ENCODE data around the gene FAM89A.

DNA sequence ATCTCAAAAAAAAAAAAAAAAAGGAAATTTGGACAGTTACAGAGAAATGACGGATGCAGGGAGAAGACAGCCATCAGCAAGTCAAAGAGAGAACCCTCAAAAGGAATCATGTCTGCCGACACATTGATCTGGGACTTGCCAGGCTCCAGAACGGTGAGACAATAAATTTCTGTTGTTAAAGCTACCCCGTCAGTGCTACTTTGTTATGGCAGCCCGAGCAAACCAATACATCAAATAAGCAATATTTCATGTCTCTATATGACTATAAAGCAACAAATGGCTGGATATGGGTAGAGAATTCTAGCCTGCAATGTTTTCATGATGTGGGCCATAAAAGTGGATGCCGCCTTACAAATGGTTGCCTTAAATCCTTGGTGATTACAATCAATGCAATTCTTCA, 23.3 kb upstream of the FAM89A start:
- TF ChIP-seq SIN3A (IDR thresholded peaks at IDR 0.05; ENCODE audit: borderline replicate concordance, insufficient read depth, low read length), result no peak
- TF ChIP-seq, protein P1, sequence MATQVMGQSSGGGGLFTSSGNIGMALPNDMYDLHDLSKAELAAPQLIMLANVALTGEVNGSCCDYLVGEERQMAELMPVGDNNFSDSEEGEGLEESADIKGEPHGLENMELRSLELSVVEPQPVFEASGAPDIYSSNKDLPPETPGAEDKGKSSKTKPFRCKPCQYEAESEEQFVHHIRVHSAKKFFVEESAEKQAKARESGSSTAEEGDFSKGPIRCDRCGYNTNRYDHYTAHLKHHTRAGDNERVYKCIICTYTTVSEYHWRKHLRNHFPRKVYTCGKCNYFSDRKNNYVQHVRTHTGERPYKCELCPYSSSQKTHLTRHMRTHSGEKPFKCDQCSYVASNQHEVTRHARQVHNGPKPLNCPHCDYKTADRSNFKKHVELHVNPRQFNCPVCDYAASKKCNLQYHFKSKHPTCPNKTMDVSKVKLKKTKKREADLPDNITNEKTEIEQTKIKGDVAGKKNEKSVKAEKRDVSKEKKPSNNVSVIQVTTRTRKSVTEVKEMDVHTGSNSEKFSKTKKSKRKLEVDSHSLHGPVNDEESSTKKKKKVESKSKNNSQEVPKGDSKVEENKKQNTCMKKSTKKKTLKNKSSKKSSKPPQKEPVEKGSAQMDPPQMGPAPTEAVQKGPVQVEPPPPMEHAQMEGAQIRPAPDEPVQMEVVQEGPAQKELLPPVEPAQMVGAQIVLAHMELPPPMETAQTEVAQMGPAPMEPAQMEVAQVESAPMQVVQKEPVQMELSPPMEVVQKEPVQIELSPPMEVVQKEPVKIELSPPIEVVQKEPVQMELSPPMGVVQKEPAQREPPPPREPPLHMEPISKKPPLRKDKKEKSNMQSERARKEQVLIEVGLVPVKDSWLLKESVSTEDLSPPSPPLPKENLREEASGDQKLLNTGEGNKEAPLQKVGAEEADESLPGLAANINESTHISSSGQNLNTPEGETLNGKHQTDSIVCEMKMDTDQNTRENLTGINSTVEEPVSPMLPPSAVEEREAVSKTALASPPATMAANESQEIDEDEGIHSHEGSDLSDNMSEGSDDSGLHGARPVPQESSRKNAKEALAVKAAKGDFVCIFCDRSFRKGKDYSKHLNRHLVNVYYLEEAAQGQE (IDR thresholded peaks at IDR 0.05; ENCODE audit: insufficient read depth in 1 of 2, low read depth in 2 of 2, low read length in 2 of 2), result no peak
- no peak for TF ChIP-seq POLR2AphosphoS5 (IDR thresholded peaks at IDR 0.05; ENCODE audit: low read depth, low read length)
- TF ChIP-seq TAF1 (IDR thresholded peaks at IDR 0.05; ENCODE audit: borderline replicate concordance, insufficient read depth, low read length), result no peak
- TF ChIP-seq FOXP2 (optimal IDR thresholded peaks at IDR 0.05; ENCODE audit: borderline replicate concordance, extremely low read depth, extremely low read length, insufficient read depth), result no peak

All from PFSK-1 (cell line).